ENCODE results near the gene ADAM12.

Gene ADAM12

DNA sequence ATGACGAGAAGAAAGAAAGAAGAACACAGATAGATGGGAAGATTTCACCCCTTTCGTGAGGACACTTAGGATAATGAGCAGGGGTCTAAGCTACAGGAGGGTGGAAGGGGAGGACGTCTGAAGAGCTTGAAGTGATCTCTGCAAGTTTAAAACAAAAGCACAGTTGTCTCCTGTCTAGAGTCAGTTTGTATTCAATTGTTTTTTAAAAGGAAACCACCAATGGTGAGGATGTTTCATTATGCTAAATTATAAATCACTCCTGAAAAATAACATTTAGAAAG is 85.9 kb downstream of the ADAM12 start:
- no peak overlapping the region for H3K4me3 ChIP-seq (ENCODE audit: low read depth, low read length)
- TF ChIP-seq, protein P1, sequence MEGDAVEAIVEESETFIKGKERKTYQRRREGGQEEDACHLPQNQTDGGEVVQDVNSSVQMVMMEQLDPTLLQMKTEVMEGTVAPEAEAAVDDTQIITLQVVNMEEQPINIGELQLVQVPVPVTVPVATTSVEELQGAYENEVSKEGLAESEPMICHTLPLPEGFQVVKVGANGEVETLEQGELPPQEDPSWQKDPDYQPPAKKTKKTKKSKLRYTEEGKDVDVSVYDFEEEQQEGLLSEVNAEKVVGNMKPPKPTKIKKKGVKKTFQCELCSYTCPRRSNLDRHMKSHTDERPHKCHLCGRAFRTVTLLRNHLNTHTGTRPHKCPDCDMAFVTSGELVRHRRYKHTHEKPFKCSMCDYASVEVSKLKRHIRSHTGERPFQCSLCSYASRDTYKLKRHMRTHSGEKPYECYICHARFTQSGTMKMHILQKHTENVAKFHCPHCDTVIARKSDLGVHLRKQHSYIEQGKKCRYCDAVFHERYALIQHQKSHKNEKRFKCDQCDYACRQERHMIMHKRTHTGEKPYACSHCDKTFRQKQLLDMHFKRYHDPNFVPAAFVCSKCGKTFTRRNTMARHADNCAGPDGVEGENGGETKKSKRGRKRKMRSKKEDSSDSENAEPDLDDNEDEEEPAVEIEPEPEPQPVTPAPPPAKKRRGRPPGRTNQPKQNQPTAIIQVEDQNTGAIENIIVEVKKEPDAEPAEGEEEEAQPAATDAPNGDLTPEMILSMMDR (IDR thresholded peaks at IDR 0.05; ENCODE audit: low read depth, low read length), result no peak

DNA sequence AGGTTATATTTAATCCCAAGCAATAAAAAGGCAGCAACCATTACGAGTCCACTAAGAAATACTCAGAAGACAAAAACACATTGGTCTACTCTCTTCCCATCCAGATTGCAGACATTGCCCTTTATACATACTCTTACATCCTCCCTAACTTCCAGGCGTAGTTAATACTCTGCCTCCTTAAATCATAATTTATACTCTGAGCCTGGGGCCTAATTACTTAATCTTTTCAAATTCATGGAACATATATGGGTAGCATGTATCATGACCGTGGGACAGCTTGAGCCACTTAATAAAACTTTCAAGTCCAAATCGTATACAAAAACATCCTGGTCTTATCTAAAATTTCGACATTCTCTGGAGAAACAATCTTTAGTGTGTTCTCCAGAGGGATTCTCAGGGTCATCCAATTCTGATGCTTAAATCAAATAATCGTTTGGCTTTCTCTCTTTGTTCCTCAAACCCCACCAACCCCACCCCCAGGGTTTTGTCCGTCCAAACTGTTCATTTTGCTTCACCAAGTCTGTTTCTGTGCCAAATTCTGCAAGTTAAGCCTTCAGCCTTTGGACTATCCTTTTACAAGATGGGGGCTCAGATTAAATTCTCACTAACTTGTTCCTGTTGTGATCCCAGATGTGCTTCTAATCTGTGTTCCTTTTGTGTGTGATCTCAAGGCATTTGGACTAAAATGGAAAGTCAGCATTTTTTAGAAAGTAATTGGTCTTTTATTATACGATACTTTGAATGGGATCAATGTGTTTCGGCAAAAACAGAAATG is 86.4 kb downstream of the ADAM12 start:
- H3K4me3 ChIP-seq (ENCODE audit: low read depth, low read length), result no peak overlapping the region
- TF ChIP-seq, protein P1 (IDR thresholded peaks at IDR 0.05; ENCODE audit: low read depth, low read length), result no peak

DNA sequence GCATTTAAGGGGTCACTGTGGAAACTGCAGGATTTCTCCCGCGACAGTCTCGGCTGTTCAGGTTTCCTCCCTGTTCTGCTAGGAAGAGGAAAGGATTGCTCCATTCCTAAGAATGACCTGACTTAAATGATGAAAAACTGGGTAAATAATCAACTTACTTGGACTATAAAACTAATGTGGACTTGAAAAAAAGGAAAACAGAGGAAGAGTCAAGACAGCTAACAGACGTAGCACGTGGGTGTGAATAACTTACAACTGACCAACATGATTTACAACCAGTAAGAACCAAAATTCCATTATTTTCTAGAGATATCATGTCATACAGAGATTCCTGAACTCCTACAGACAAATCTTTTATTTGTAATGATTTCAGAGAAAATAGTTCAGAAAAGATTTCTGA is 93.8 kb downstream of the ADAM12 start:
- no peak overlapping the region for H3K4me3 ChIP-seq (ENCODE audit: low read depth, low read length)
- TF ChIP-seq, protein P1 (IDR thresholded peaks at IDR 0.05; ENCODE audit: low read depth, low read length), result no peak

DNA sequence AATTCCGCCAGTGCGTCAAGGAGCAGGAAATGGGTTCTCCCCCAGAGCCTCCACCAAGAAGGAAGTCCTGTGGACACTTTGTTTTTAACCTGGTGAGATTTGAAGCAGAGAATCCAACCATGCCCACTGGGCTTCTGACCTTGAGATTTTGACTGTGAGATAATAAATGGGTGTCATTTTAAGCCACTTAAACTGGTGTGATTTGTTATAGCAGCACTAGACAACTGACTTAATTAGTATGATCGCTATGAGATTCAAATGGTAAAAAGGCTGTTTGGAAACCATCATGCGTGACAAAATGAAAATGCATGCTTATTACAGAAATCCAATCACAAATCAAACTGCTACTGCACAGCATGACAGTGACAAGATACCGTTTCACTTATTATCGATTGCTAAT is 98.0 kb downstream of the ADAM12 start:
- H3K4me3 ChIP-seq (ENCODE audit: low read depth, low read length), result no peak overlapping the region
- TF ChIP-seq, protein P1 (IDR thresholded peaks at IDR 0.05; ENCODE audit: low read depth, low read length), result no peak

DNA sequence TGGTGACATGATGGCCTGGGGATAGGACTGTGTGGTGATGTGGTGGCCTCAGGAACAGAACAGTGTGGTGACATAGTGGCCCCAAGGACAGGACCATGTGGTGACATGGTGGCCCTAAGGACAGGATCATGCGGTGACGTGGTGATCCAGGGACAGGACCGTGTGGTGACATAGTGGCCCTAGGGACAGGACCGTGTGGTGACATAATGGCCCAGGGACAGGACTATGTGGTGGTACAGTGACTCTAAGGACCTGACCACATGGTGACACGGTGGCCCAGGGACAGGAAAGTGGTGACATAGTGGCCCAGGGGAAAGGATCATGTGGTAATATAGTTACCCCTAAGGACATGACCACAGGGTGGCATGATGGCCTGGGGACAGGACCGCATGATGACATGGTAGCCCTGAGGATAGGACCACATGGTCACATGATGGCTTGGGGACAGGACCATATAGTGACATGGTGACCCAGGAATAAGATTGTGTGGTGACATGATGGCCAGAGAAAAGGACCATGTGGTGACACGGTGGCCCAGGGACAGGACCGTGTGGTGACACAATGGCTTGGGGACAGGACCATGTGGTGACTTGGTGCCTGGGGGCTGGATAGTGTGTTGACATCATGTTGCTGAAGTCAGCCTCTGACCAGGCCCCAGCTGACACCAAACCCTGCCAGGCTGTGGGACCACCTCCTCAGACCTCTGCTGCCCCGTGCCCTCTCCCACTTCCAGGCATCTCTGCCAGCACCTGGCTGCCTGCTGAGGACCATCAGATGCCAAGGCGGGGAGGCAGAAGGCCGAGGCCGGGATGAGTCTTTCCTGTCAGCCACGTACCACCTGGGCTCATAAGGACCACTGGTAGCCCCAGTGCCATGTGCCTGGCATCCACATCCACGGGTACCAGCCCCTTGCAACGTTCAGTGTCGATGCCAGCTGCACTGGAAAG is 99.5 kb downstream of the ADAM12 start:
- TF ChIP-seq, protein P1 (IDR thresholded peaks at IDR 0.05; ENCODE audit: low read depth, low read length), result no peak
- H3K4me3 ChIP-seq (ENCODE audit: low read depth, low read length), result no peak overlapping the region

DNA sequence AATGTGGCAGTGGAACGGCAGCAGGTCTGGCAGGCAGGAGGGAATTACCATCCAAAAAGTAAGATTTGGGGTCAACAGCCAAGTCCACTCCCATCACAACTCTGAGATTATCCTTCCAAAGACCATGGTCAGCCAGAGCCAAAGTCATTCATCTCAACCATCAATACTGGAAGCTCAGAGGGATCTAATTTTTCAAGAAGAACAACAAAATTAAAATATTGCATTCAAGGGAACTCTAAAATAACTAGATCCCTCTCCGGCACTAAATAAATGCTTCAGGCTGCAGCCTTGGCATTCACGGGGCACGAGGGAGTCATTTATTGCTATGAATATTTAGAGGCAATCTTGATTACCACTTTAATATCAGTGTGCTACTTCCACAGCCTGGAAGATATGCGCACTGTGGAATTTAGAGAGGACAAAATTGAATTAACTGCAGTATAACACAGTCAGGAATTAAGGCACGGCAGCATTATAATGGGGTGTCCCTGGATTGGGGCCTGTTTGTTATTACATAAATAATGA is 102.0 kb downstream of the ADAM12 start:
- TF ChIP-seq, protein P1 (IDR thresholded peaks at IDR 0.05; ENCODE audit: low read depth, low read length), result no peak
- H3K4me3 ChIP-seq (ENCODE audit: low read depth, low read length), result no peak overlapping the region

DNA sequence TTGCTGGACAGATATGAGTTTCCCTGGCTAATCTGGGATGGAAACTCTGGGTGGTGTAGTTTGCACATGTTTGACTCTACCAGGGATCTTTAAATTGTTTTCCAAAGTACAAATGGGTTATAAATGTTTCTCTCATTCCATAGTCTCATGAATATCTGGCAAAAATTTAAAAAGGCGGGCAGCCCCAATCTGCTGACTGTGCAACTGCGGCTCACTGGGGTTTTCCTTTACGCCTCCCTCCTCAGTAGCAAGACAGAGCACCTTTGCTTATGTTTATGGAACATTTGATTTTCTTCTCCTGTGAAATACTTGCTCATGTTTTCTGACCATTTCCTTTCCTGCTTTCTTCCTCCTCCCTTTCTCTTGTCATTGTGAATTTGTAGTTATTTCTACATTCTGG is 105.0 kb downstream of the ADAM12 start:
- TF ChIP-seq, protein P1 (IDR thresholded peaks at IDR 0.05; ENCODE audit: low read depth, low read length), result no peak
- H3K4me3 ChIP-seq (ENCODE audit: low read depth, low read length), result no peak overlapping the region
